Uterus (tissue), 2 donors: ENCODE results near the gene SVOP.

Experiments used
- CTCF ChIP-seq, 4 experiments: fragments of 200-600 bp in 2 of 4; fragments of 450-650 bp in 2 of 4; sonication (generic) in 2 of 4; IDR thresholded peaks; one replicate each; pipeline ENCODE4 v1.5.1; 2016 to 2019; ENCODE audit warnings: antibody characterized with exemption in 4 of 4, mild to moderate bottlenecking in 2 of 4, moderate library complexity in 1 of 4
- POLR2A ChIP-seq, 2 donors: fragments of 450-650 bp; IDR thresholded peaks; one replicate each; pipeline ENCODE4 v1.6.1; 2016; ENCODE audit warnings: antibody characterized with exemption in 2 of 2, mild to moderate bottlenecking in 1 of 2, moderate library complexity in 1 of 2

- no peak for TF ChIP-seq CTCF (IDR thresholded peaks at IDR 0.05)
- TF ChIP-seq POLR2A (IDR thresholded peaks at IDR 0.05), result no peak
Observed at GRCh38 chr12:108912361-108912760, 108.5 kb downstream of the SVOP start.
